ENCODE measurements around the gene WARS2. TPM values are rescaled to one million over a fixed set of nuclear protein-coding genes. Genes with fewer than 3 reads are reported as not detected.

WARS2 gene
- total and polyA plus RNA-seq, 2 of the 8 experiments (the other 6 are each of a cell fraction or from before 2014, with no cell fraction given) = 4.3 to 12.9 TPM

DNA sequence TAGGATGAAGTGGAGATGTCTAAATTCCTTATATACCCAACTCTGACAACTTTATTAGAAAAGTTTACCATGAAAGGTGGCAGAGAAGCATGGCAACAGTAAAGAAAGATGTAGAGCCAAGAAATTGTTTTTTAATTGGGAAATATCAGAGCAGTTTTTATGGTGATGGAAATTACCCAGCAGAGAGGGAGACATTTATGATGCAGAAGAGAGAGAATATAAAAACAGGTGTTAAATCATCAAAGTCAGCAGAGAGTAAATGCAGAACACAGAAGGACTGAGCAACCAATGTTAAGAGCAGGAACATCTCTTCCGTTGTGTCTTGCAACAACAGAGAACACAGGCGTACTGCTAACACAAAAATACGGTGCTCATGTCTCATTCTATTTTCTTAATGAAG is 28.2 kb downstream of the WARS2 start:
- ChIA-PET POLR2A (ENCODE audit: partially characterized antibody) (no interaction called here), CTCF (ENCODE audit: partially characterized antibody) (no interaction called here)
- 94% methylated on average over 3 of the region's 3 CpGs; no CpG with 5 or more reads in 1 of the 2 experiments for WGBS, 2 experiments (ENCODE audit: extremely low coverage in 1 of 2, insufficient coverage in 1 of 2, insufficient read length in 1 of 2, insufficient replicate concordance in 2 of 2, low coverage in 1 of 2, low lambda C conversion rate in 2 of 2, missing lambda C conversion rate in 1 of 2)
- Histone ChIP-seq H2AFZ (ENCODE audit: low read length) (no peak overlapping the region), H4K8ac (ENCODE audit: extremely low read depth, insufficient read depth, low read length) (no peak overlapping the region), H3K23ac (ENCODE audit: insufficient read length) (no peak overlapping the region), H3K14ac (ENCODE audit: insufficient read length) (no peak overlapping the region), H3K27ac (ENCODE audit: low read depth, low read length) (no peak overlapping the region), H3K4me2 (ENCODE audit: insufficient read depth in 1 of 2, low read depth in 2 of 2, low read length in 2 of 2) (no peak overlapping the region), H4K5ac (ENCODE audit: insufficient read length, low read depth, low read length) (no peak overlapping the region), H2BK15ac (ENCODE audit: low read length) (no peak overlapping the region), H3K4me1 (replicated peaks in 1 of 4; ENCODE audit: control insufficient read depth in 3 of 4, insufficient read depth in 4 of 4, low read length in 3 of 4) (peaks cover 0 to 6% (median 2%) of the 10 kb centered on the region in 4 experiments; a peak in 2 of 7 replicates), H3K18ac (ENCODE audit: extremely low read depth, low read length) (no peak overlapping the region), H3K36me3 (ENCODE audit: control insufficient read depth in 2 of 4, insufficient read depth in 4 of 4, low read length in 3 of 4) (no peaks in the 10 kb centered on the region), H3K9me3 (ENCODE audit: insufficient read depth in 2 of 2, low read depth in 1 of 2, low read length in 1 of 2) (no peaks in the 10 kb centered on the region), H2BK20ac (ENCODE audit: low read length) (no peak overlapping the region), H3K23me2 (ENCODE audit: low read depth, low read length) (no peaks in the 10 kb centered on the region), H3K79me2 (ENCODE audit: control insufficient read depth in 1 of 2, insufficient read depth in 2 of 2, low read length in 2 of 2) (no peaks in the 10 kb centered on the region), H4K20me1 (replicated peaks in 1 of 2; ENCODE audit: control insufficient read depth in 1 of 2, insufficient read depth in 2 of 2, low read length in 2 of 2) (no peaks in the 10 kb centered on the region), H3K79me1 (ENCODE audit: low read depth, low read length) (no peaks in the 10 kb centered on the region), H2AK5ac (ENCODE audit: low read depth, low read length) (no peak overlapping the region), H3K4ac (replicated peaks; ENCODE audit: insufficient read length, low read depth, low read length) (no peak overlapping the region), H2BK12ac (ENCODE audit: low read depth, low read length) (no peak overlapping the region), H3K4me3 (ENCODE audit: extremely low read depth in 1 of 4, insufficient read depth in 2 of 4, low read depth in 3 of 4, low read length in 4 of 4) (no peak overlapping the region), H2BK120ac (replicated peaks; ENCODE audit: low read depth, low read length) (no peak overlapping the region), H3K27me3 (replicated peaks in 1 of 4; ENCODE audit: control insufficient read depth in 3 of 4, extremely low read depth in 1 of 4, insufficient read depth in 3 of 4, low read length in 3 of 4) (no peaks in the 10 kb centered on the region), H3K9ac (replicated peaks in 1 of 4; ENCODE audit: extremely low read depth in 1 of 4, low read depth in 3 of 4, low read length in 3 of 4) (no peak overlapping the region), H3K56ac (replicated peaks; ENCODE audit: insufficient read length, low read depth, low read length) (no peak overlapping the region), H4K91ac (replicated peaks; ENCODE audit: insufficient read length, low read length) (no peak overlapping the region), H2BK5ac (ENCODE audit: low read depth, low read length) (no peak overlapping the region)
- TF ChIP-seq HDAC2 (IDR thresholded peaks at IDR 0.05; ENCODE audit: borderline replicate concordance in 1 of 2, low read depth in 2 of 2, low read length in 2 of 2) (no peak), SIX5 (IDR thresholded peaks at IDR 0.05; ENCODE audit: low read depth, low read length) (no peak), SAP30 (IDR thresholded peaks at IDR 0.05; ENCODE audit: insufficient read depth, insufficient replicate concordance, low read length) (no peak), CTBP2 (IDR thresholded peaks at IDR 0.05; ENCODE audit: borderline replicate concordance, insufficient read depth, insufficient read length, low read length) (no peak), POLR2AphosphoS5 (IDR thresholded peaks at IDR 0.05; ENCODE audit: low read depth, low read length) (no peak), RNF2 (IDR thresholded peaks at IDR 0.05; ENCODE audit: borderline replicate concordance, low read depth, low read length, missing control alignments, poor library complexity, severe bottlenecking) (no peak), FOSL1 (IDR thresholded peaks at IDR 0.05; ENCODE audit: insufficient read depth, low read depth, low read length) (no peak)
- TF ChIP-seq, protein P1, sequence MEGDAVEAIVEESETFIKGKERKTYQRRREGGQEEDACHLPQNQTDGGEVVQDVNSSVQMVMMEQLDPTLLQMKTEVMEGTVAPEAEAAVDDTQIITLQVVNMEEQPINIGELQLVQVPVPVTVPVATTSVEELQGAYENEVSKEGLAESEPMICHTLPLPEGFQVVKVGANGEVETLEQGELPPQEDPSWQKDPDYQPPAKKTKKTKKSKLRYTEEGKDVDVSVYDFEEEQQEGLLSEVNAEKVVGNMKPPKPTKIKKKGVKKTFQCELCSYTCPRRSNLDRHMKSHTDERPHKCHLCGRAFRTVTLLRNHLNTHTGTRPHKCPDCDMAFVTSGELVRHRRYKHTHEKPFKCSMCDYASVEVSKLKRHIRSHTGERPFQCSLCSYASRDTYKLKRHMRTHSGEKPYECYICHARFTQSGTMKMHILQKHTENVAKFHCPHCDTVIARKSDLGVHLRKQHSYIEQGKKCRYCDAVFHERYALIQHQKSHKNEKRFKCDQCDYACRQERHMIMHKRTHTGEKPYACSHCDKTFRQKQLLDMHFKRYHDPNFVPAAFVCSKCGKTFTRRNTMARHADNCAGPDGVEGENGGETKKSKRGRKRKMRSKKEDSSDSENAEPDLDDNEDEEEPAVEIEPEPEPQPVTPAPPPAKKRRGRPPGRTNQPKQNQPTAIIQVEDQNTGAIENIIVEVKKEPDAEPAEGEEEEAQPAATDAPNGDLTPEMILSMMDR (IDR thresholded peaks at IDR 0.05; ENCODE audit: control extremely low read depth in 1 of 3, insufficient read depth in 1 of 3, low read depth in 1 of 3, low read length in 3 of 3) = no peak
- FAIRE-seq (no peak), DNase-seq (ENCODE audit: low read depth in 1 of 2, low spot score in 2 of 2) (no peak)

Data from H1 (cell line).